Uterus (tissue), 2 donors: ENCODE data around the gene ZNF275.

Experiments
- CTCF ChIP-seq, 4 experiments: fragments of 200-600 bp in 2 of 4; fragments of 450-650 bp in 2 of 4; sonication (generic) in 2 of 4; IDR thresholded peaks; one replicate each; pipeline ENCODE4 v1.5.1; 2016 to 2019; ENCODE audit warnings: antibody characterized with exemption in 4 of 4, mild to moderate bottlenecking in 2 of 4, moderate library complexity in 1 of 4
- POLR2A ChIP-seq, 2 donors: fragments of 450-650 bp; IDR thresholded peaks; one replicate each; pipeline ENCODE4 v1.6.1; 2016; ENCODE audit warnings: antibody characterized with exemption in 2 of 2, mild to moderate bottlenecking in 1 of 2, moderate library complexity in 1 of 2

GRCh38 chrX:153333821-153334653 is at the start of gene ZNF275:
- TF ChIP-seq CTCF (IDR thresholded peaks at IDR 0.05): no peak
- peak; percentile 21 to 73 for TF ChIP-seq POLR2A (IDR thresholded peaks at IDR 0.05)
